Activated T-helper 9 cell treated with anti-CD3 and anti-CD28 coated beads, Interleukin-2, amount 50 U/mL, for 16 hours (primary cell): ENCODE results near the gene POLR1D.

ENCODE experiments used
- DNase-seq: peaks from one replicate; pipeline ENCODE4 v3.0.0-alpha.2; 2020; ENCODE audit warnings: low read depth

POLR1D gene

GRCh38 chr13:27639186-27639585, 17.5 kb downstream of the POLR1D start:
- DNase-seq, result no peak

DNA sequence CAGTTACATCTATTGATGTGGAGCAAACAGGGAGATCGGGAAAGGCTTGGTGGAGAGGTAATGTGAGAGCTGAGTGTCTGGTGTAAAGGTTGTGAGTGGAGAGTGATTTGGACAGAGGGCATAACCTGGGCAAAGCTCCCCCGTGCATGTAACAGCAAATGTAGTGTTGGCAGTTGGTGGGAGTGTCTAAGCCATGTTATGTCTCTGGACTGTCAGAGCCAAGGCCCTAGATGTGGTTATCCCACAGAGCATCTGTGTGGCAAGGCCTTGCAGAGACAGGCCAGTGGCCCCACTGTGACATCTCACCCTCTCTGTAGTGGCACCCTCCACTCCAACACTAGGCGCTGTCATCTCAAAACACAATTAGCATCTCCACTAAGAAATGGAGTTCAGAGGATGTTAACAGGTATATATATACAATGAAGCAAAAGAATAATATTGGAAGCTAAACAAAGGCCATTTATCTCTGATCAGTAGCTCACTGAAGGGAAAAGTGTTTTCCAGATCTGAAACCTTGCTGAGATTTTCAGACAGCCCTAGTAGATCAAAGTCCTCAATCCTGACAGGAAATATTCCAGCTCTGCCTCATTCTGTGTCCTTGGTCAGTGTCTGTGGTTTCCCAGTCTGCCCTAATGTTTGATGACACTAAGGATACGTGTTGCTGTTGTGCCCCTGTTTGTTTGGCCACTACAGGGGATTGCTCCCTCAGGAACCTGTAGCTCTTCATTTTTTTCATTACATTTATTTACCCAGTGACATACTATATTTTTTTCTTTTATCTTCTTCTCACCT, 20.2 kb downstream of the POLR1D start:
- DNase-seq, result no peak

DNA sequence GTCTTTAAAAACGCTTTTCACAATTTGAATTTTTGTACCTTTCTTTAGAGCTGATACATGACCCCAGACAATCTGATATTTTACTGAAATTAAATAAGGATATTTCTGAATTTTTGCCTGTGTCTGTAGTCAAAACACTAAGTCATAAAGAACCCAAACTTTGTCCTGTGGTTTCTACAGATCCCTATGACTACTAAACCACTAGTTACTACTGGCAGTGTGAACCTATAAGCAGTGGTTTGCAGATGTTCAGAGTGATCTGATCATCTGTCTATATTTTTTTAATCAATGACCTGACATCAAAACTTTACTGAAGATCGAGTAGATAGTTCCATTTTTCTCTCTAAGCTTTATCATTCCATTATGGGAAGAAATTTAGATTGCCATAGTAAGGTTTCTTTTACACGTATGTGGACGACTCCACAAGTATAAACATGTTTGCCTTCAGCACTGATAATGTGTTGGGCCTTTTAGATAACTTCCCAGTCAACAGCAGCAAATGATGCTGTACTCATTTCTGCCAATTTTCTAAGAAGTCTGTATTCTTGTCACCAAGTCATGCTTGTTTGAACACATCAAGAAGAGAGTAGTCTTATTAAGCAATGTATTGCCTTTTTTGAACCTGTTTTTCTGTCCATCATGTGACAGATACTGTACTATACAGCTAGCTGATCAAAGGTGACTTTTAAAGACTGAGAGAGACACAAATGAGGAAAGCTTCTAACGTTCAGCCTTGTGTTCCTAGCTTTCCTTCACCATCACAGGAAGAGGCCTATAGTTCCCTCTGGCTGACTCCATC, 21.8 kb downstream of the POLR1D start:
- no peak for DNase-seq

- no peak for DNase-seq
These were observed 22.6 kb downstream of the POLR1D start for GRCh38 chr13:27644302-27644701.

DNA sequence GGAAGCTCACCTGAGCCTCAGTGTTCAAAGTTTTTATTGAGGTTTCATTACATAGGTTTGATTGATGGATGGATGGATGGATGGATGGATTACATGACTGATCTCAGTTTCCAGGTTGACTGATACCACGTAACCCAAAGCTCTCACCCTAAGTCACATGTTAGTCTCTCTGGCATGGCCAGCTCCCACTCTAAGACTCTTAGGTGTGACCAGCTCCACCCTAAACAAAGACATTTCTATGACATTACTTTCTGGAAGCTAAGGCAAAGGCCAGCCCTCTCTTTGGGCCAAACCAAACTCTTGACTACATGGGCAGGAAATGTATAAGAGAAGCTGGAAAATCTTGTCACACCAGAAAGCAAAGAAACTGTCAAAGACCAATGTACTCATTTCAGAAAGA, 28.6 kb downstream of the POLR1D start:
- DNase-seq, result no peak

GRCh38 chr13:27654059-27654458, 32.4 kb downstream of the POLR1D start:
- DNase-seq, result no peak

DNA sequence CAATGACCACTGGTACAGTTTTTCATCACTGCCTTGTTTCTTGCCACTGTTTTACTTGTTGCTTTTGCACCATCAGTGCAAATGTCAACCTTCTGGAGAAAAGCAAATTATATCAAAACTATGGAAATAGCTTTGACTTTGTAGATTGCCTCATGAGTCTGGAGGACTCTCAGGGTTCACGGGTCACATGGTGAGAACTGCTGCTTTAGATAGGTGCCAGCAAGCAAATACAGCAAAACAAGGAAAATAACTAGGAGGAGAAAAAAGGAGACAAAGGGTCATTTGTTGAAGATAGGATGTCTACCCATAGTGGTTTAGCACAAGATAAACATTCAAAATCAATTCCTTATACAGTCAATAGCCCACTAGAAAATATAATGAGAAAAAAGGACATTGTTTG, 33.1 kb downstream of the POLR1D start:
- DNase-seq, result no peak

- no peak for DNase-seq
These were observed 36.0 kb downstream of the POLR1D start for GRCh38 chr13:27657724-27658123.

DNA sequence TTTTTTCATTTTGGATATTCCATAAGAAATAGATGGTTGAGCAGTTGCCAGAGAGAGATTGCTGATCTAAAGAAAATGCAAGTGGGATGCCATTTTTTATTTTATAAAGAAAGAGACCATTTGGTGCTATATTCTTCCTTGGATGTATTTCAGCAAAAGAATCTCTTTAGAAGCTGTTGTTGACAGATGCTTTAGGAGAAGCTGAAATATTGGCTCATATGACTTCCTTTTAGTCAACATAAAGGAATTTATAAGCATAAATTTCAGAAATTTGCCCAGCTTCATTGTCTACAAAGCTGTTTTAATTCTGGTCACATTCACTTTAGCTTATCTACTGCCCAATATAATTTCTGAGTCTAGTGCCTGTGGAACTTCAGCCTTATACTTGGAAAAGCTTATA, 36.9 kb downstream of the POLR1D start:
- DNase-seq, result no peak

GRCh38 chr13:27659145-27659865, 37.6 kb downstream of the POLR1D start:
- no peak for DNase-seq

- no peak for DNase-seq
These were observed 38.8 kb downstream of the POLR1D start for GRCh38 chr13:27660511-27660910.

- DNase-seq, result no peak
These were observed 39.3 kb downstream of the POLR1D start for GRCh38 chr13:27661017-27661416.

- no peak for DNase-seq
These were observed 41.2 kb downstream of the POLR1D start for GRCh38 chr13:27662738-27663470.

DNA sequence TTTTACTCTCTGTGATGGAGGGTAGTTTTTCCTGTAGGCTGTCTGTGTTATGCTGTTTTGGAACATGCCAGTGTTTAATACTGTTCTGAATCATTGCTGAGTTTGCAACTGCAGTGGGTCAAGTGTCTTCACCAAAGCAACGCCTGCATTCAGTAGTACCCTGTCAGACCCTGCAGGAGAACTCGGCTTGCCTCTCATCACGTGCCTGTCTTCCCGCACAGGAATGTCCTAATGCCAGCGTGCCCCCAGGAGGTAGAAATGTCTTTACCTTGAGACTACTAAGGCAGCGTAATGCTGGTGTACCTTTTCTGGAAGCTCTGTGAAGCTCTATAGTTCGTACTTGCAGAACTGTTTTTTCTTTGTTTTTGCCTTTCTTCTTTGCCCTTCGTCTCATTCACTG, 42.3 kb downstream of the POLR1D start:
- DNase-seq, result no peak

DNA sequence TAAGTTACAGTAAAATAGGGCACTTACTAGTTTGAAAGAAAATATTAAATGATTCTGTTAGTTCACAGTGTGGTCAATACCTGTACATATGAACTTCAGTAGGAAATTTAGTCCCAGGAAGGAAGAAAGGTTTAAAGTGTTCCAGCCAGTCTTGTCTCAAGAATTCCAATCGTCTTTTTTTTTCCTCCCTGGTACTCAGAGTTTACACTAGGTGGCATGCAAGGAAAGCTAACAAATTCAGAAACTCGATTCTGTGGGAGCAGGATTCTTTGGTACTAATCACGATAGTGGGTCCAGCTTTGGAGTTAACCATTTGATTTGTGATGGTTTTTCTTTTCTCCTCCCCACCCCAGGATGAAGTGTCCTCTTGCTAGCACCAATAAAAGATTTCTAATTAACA, 43.6 kb downstream of the POLR1D start:
- DNase-seq, result no peak

DNA sequence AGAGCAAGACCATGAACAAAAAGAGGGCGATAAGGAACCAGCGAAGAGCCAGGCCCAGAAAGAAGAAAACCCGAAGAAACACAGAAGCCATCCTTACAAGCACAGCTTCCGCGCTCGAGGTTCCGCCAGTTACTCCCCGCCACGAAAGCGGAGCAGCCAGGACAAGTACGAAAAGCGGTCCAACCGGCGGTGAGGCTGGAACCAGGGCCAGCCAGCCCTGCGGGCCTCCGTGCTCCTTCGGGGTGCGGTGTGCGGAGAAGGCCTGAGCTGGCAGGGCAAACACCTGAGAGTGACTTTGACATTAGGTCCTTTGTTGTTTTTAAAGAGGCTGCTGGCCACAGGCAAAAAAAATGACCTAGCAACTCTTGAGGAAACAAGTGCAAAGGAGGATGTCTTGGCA, 44.1 kb downstream of the POLR1D start:
- DNase-seq, result no peak

- no peak for DNase-seq
These were observed 45.3 kb downstream of the POLR1D start for GRCh38 chr13:27666951-27667350.

DNA sequence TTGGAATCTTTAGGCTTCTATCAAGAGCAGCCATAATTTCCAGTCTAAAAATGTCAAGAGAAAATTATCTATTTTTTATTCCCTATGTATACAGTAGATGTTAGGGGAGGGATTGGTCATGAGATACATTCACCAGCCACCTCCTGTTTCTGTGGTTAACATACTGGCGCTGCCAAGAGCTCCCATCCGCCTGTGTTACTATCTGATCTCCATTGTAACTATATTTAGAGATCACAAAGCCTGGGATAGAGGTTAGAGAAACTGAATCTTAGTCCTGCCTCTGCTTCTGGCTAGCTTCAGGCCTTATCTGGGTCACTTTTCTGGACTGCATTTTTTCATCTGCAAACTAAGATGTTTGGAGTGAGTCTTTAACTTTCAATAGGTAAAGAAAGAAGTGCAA, 46.3 kb downstream of the POLR1D start:
- no peak for DNase-seq

- DNase-seq, result no peak
These were observed 49.2 kb downstream of the POLR1D start for GRCh38 chr13:27670861-27671260.

DNA sequence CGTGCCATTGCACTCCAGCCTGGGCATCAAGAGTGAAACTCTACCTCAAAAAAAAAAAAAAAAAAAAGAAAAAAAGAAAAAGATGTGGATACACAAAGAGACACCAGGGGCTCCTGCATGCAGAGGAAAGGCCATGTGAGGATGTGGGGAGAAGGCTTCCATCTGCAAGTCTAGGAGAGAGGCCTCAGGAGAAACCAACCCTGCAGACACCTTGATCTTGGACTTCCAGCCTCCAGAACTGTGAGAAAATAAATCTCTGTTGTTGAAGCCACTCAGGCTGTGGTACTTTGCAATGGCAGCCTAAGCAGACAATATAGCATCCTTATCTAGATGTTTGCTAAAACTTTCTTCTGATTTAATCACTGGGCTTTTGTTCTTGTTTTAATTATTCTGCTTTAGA, 50.3 kb downstream of the POLR1D start:
- no peak for DNase-seq
